HepG2 (cell line): ENCODE measurements around the gene RBM18. TPM values are rescaled to one million over a fixed set of nuclear protein-coding genes. Genes with fewer than 3 reads are reported as not detected.
A peak's percentile ranks its signal among the peaks of the same experiment; 100 is the strongest.

Source experiments
- ATF7-NPFF ChIP-seq: sonication (generic); formaldehyde crosslinking; IDR thresholded peaks from 2 replicates; pipeline ENCODE4 v1.8.1; 2023; ENCODE audit warnings: mild to moderate bottlenecking, low read depth, missing genetic modification reagents, moderate library complexity
- EEA1 ChIP-seq: sonication (generic); formaldehyde crosslinking; IDR thresholded peaks from 2 replicates; pipeline ENCODE4 v1.5.1; 2020; ENCODE audit warnings: mild to moderate bottlenecking, missing genetic modification reagents, borderline replicate concordance
- ELF1 ChIP-seq: sonication (generic); formaldehyde crosslinking; IDR thresholded peaks from 2 replicates; pipeline ENCODE4 v1.4.0; 2020; ENCODE audit warnings: missing genetic modification reagents
- EP300 ChIP-seq, 3 experiments: sonication (generic) in 1 of 3; formaldehyde crosslinking in 1 of 3; IDR thresholded peaks; 2 replicates each; pipeline versions ENCODE4 v1.5.1 to v1.6.1; 2011 to 2020; ENCODE audit warnings: low read depth in 2 of 3, low read length in 2 of 3, borderline replicate concordance in 1 of 3, improper control_type of control experiment in 1 of 3, mild to moderate bottlenecking in 1 of 3, missing genetic modification reagents in 1 of 3, moderate library complexity in 1 of 3
- FLYWCH1 ChIP-seq: sonication (generic); formaldehyde crosslinking; IDR thresholded peaks from 2 replicates; pipeline ENCODE4 v1.8.1; 2023; ENCODE audit warnings: mild to moderate bottlenecking, missing genetic modification reagents
- HNRNPUL1 ChIP-seq: fragments of 200-400 bp; formaldehyde crosslinking; IDR thresholded peaks from 2 replicates; pipeline ENCODE4 v1.6.1; 2017; ENCODE audit warnings: low read depth, mild to moderate bottlenecking, low read length, moderate library complexity
- KLF13 ChIP-seq: sonication (generic); formaldehyde crosslinking; IDR thresholded peaks from 2 replicates; pipeline ENCODE4 v1.4.0; 2020; ENCODE audit warnings: mild to moderate bottlenecking, missing genetic modification reagents
- MED13 ChIP-seq: sonication (generic); formaldehyde crosslinking; IDR thresholded peaks from 2 replicates; pipeline ENCODE4 v1.5.0; 2020; ENCODE audit warnings: missing genetic modification reagents
- NONO ChIP-seq, 2 experiments: fragments of 450-650 bp in 1 of 2; sonication (generic) in 1 of 2; formaldehyde crosslinking in 1 of 2; IDR thresholded peaks in 1 of 2; conservative IDR thresholded peaks in 1 of 2; 2 replicates each; pipeline versions ENCODE4 v1.6.1 to v1.8.0; 2017 to 2022; ENCODE audit warnings: mild to moderate bottlenecking in 1 of 2, missing genetic modification reagents in 1 of 2, moderate library complexity in 1 of 2
- NR2F1 ChIP-seq, 2 experiments: fragments of 450-650 bp in 1 of 2; formaldehyde crosslinking in 1 of 2; IDR thresholded peaks; 2 replicates each; pipeline versions ENCODE4 v1.5.0 to v1.6.1; 2016 to 2020; ENCODE audit warnings: mild to moderate bottlenecking in 1 of 2, missing compliant biosample characterization in 1 of 2, missing genetic modification reagents in 1 of 2, moderate library complexity in 1 of 2
- SCMH1 ChIP-seq: sonication (generic); formaldehyde crosslinking; IDR thresholded peaks from 2 replicates; pipeline ENCODE4 v1.9.0; 2021; ENCODE audit warnings: missing genetic modification reagents, mild to moderate bottlenecking, borderline replicate concordance
- SP2 ChIP-seq: sonication (generic); formaldehyde crosslinking; IDR thresholded peaks from 2 replicates; pipeline ENCODE4 v1.5.1; 2020; ENCODE audit warnings: mild to moderate bottlenecking, missing genetic modification reagents
- XBP1 ChIP-seq: sonication (generic); formaldehyde crosslinking; IDR thresholded peaks from 2 replicates; pipeline ENCODE4 v1.5.0; 2020; ENCODE audit warnings: missing genetic modification reagents
- ZFP36L2 ChIP-seq: sonication (generic); formaldehyde crosslinking; IDR thresholded peaks from 2 replicates; pipeline ENCODE4 v1.4.0; 2020; ENCODE audit warnings: missing genetic modification reagents
- ZFP82 ChIP-seq: sonication (generic); formaldehyde crosslinking; IDR thresholded peaks from 2 replicates; pipeline ENCODE4 v1.5.1; 2020; ENCODE audit warnings: mild to moderate bottlenecking, missing genetic modification reagents, borderline replicate concordance
- ZMAT3 ChIP-seq: sonication (generic); formaldehyde crosslinking; conservative IDR thresholded peaks from 2 replicates; pipeline ENCODE4 v1.7.0; 2021; ENCODE audit warnings: missing genetic modification reagents
- ZNF282 ChIP-seq: fragments of 450-650 bp; IDR thresholded peaks from 2 replicates; pipeline ENCODE4 v1.6.1; 2018; ENCODE audit not compliant: partially characterized antibody
- ZNF3 ChIP-seq: IDR thresholded peaks from 2 replicates; pipeline ENCODE4 v1.7.0; 2017; ENCODE audit warnings: inconsistent platforms
- ZNF441 ChIP-seq: sonication (generic); formaldehyde crosslinking; IDR thresholded peaks from 2 replicates; pipeline ENCODE4 v1.7.0; 2021; ENCODE audit warnings: missing genetic modification reagents, borderline replicate concordance
- ZNF569 ChIP-seq: sonication (generic); formaldehyde crosslinking; IDR thresholded peaks from 2 replicates; pipeline ENCODE4 v1.5.0; 2020; ENCODE audit warnings: mild to moderate bottlenecking, missing genetic modification reagents, moderate library complexity, borderline replicate concordance
- ZNF790 ChIP-seq: sonication (generic); formaldehyde crosslinking; IDR thresholded peaks from 2 replicates; pipeline ENCODE4 v1.8.0; 2022; ENCODE audit warnings: missing genetic modification reagents, mild to moderate bottlenecking, borderline replicate concordance
- ZNF883 ChIP-seq: sonication (generic); formaldehyde crosslinking; IDR thresholded peaks from 2 replicates; pipeline ENCODE4 v1.5.1; 2020; ENCODE audit warnings: mild to moderate bottlenecking, missing genetic modification reagents; ENCODE audit errors: not compliant biosample characterization
- ZSCAN12 ChIP-seq: sonication (generic); formaldehyde crosslinking; IDR thresholded peaks from 2 replicates; pipeline ENCODE4 v1.9.0; 2021; ENCODE audit warnings: mild to moderate bottlenecking, missing genetic modification reagents
- polyA plus RNA-seq, 8 experiments: library from polyadenylated mRNA; depleted of rRNA in 3 of 8; stranded (reverse) in 7 of 8; unstranded in 1 of 8; fragments of >200 nt; fragmentation: Illumina TruSeq in 4 of 8; extraction: Trizol in 4 of 8; gene quantifications; 2 replicates each; pipeline versions ENCODE4 v1.2.1 to v1.2.3, GENCODE V29; 2011 to 2016; ENCODE audit warnings: low read depth in 4 of 8, missing spikeins in 1 of 8, mixed read lengths in 1 of 8; ENCODE audit not compliant: insufficient read depth in 1 of 8
- total RNA-seq, 5 experiments: library from RNA; depleted of rRNA; stranded (reverse); fragments of >200 nt; fragmentation: Illumina TruSeq; extraction: Trizol; gene quantifications; 2 replicates each; pipeline ENCODE4 v1.2.3, GENCODE V29; 2016; ENCODE audit warnings: low read depth in 1 of 5
- TF ChIP-seq, protein P1 (sequence below): sonication (generic); formaldehyde crosslinking; IDR thresholded peaks from 2 replicates; pipeline ENCODE4 v1.9.0; 2022; ENCODE audit warnings: missing genetic modification reagents, mild to moderate bottlenecking, borderline replicate concordance
- TF ChIP-seq, protein P2 (sequence below): IDR thresholded peaks from 2 replicates; pipeline ENCODE4 v1.6.1; 2016; ENCODE audit warnings: mild to moderate bottlenecking
- TF ChIP-seq, protein P3 (sequence below): sonication (generic); formaldehyde crosslinking; IDR thresholded peaks from 2 replicates; pipeline ENCODE4 v1.4.0; 2020; ENCODE audit warnings: missing genetic modification reagents; ENCODE audit errors: not compliant biosample characterization

RBM18 gene
- total and polyA plus RNA-seq, 2 of the 13 experiments (the other 11 are each of a cell fraction or from before 2014, with no cell fraction given) = 12.6 to 16.6 TPM

DNA sequence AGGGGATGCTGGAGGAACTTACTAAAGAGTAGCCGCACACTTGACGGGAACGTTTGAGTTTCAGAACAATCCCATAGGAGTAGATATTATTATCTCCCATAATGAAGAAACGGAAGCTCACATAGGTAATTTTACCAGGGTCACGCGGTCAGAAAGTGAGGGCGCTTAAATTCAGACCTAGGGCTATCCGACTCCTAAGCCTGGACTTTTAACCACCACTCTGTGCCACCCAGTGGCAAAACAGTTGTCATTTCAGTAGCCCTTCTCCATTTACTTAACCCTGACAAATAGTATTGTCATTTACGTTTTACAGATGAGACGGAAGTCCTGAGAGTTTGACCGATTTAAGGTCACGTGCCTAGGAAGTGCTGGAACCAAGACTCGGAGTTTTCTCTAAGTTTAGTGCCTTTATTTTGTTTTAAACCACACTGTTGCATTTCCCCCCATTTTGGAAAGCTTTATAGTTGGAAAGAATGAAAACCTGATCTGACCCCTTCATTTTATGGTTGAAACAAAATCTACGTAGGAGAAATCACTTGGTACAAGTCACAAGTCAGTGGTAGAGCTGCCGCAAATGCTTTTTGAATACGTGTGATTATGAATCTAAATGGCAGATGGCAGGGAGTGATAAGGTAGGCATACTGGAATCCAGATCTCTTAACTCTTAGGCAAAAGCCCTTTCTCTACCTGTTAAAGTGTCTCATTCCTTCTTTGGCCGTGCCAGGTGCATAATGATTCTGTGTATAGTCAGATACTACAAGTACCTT, 692 bp upstream of the RBM18 start (continued):
- TF ChIP-seq XBP1 (CRISPR knock-in tag) (no peak), ZFP36L2 (no peak), EP300 (IDR thresholded peaks at IDR 0.05; ENCODE audit: low read depth in 2 of 2, low read length in 2 of 2) (no peak), EP300 (CRISPR knock-in tag; IDR thresholded peaks at IDR 0.05; ENCODE audit: borderline replicate concordance) (no peak), ZNF790 (no peak), ATF7-NPFF (CRISPR knock-in tag) (no peak), NONO (IDR thresholded peaks at IDR 0.05) (no peak), NONO (CRISPR knock-in tag; conservative IDR thresholded peaks at IDR 0.05) (no peak), EEA1 (CRISPR knock-in tag) (no peak), ELF1 (CRISPR knock-in tag) (peak; percentile 78), ZNF3 (CRISPR knock-in tag) (no peak), ZNF569 (no peak), MED13 (CRISPR knock-in tag) (no peak), HNRNPUL1 (no peak), ZNF883 (CRISPR knock-in tag) (no peak), SP2 (CRISPR knock-in tag) (no peak), ZNF441 (CRISPR knock-in tag) (no peak), ZMAT3 (CRISPR knock-in tag) (no peak), ZSCAN12 (no peak), ZFP82 (CRISPR knock-in tag) (no peak), FLYWCH1 (CRISPR knock-in tag) (no peak), ZNF282 (no peak), KLF13 (no peak), SCMH1 (CRISPR knock-in tag) (no peak), NR2F1 (CRISPR knock-in tag; IDR thresholded peaks at IDR 0.05) (no peak)
- TF ChIP-seq, protein P1, sequence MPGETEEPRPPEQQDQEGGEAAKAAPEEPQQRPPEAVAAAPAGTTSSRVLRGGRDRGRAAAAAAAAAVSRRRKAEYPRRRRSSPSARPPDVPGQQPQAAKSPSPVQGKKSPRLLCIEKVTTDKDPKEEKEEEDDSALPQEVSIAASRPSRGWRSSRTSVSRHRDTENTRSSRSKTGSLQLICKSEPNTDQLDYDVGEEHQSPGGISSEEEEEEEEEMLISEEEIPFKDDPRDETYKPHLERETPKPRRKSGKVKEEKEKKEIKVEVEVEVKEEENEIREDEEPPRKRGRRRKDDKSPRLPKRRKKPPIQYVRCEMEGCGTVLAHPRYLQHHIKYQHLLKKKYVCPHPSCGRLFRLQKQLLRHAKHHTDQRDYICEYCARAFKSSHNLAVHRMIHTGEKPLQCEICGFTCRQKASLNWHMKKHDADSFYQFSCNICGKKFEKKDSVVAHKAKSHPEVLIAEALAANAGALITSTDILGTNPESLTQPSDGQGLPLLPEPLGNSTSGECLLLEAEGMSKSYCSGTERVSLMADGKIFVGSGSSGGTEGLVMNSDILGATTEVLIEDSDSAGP = no peak
- TF ChIP-seq, protein P2, sequence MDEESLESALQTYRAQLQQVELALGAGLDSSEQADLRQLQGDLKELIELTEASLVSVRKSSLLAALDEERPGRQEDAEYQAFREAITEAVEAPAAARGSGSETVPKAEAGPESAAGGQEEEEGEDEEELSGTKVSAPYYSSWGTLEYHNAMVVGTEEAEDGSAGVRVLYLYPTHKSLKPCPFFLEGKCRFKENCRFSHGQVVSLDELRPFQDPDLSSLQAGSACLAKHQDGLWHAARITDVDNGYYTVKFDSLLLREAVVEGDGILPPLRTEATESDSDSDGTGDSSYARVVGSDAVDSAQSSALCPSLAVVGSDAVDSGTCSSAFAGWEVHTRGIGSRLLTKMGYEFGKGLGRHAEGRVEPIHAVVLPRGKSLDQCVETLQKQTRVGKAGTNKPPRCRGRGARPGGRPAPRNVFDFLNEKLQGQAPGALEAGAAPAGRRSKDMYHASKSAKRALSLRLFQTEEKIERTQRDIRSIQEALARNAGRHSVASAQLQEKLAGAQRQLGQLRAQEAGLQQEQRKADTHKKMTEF (CRISPR knock-in tag) = no peak
- TF ChIP-seq, protein P3, sequence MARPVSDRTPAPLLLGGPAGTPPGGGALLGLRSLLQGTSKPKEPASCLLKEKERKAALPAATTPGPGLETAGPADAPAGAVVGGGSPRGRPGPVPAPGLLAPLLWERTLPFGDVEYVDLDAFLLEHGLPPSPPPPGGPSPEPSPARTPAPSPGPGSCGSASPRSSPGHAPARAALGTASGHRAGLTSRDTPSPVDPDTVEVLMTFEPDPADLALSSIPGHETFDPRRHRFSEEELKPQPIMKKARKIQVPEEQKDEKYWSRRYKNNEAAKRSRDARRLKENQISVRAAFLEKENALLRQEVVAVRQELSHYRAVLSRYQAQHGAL (CRISPR knock-in tag) = no peak
